ENCODE results near the gene TGM2.

TGM2 gene

GRCh38 chr20:38143238-38143645 lies 21.8 kb downstream of the TGM2 start:
- H3K4me3 ChIP-seq (ENCODE audit: low read depth, low read length), result no peak overlapping the region
- no peak for DNase-seq (ENCODE audit: low read depth)
- TF ChIP-seq CTCF (IDR thresholded peaks at IDR 0.05; ENCODE audit: insufficient read depth, low read depth, low read length, missing control alignments), result no peak

DNA sequence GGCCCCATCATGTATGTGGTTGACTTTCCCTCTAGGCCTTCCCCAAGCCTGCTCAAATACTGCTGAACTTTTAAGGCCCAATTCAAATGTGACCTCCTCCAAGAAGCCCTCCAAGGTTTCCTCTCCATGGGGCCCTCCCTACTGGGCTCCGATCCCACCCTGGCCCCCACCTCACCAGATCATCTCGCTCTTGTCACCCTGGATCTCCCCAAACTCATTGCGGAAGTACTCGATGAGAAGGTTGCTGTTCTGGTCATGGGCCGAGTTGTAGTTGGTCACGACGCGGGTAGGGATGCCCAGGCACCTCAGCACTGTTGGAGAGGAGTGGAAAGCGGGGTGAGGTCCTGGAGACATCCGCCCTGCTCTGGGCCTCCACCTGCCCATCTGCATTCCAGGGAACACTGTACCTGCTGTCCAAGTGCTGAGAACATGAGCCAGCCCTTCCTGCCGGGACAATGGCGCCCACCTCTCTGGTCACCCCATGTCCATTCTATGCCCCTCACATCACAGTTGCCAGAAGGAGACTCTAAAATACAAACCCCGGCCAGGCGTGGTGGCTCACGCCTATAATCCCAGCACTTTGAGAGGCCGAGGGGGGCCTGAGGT lies 23.1 kb downstream of the TGM2 start:
- H3K4me3 ChIP-seq (ENCODE audit: low read depth, low read length), result no peak overlapping the region
- TF ChIP-seq CTCF (IDR thresholded peaks at IDR 0.05; ENCODE audit: insufficient read depth, low read depth, low read length, missing control alignments), result no peak
- no peak for DNase-seq (ENCODE audit: low read depth)

GRCh38 chr20:38141204-38141888 lies 23.7 kb downstream of the TGM2 start:
- no peak for TF ChIP-seq CTCF (IDR thresholded peaks at IDR 0.05; ENCODE audit: insufficient read depth, low read depth, low read length, missing control alignments)
- H3K4me3 ChIP-seq (ENCODE audit: low read depth, low read length), result no peak overlapping the region
- DNase-seq (ENCODE audit: low read depth), result no peak

DNA sequence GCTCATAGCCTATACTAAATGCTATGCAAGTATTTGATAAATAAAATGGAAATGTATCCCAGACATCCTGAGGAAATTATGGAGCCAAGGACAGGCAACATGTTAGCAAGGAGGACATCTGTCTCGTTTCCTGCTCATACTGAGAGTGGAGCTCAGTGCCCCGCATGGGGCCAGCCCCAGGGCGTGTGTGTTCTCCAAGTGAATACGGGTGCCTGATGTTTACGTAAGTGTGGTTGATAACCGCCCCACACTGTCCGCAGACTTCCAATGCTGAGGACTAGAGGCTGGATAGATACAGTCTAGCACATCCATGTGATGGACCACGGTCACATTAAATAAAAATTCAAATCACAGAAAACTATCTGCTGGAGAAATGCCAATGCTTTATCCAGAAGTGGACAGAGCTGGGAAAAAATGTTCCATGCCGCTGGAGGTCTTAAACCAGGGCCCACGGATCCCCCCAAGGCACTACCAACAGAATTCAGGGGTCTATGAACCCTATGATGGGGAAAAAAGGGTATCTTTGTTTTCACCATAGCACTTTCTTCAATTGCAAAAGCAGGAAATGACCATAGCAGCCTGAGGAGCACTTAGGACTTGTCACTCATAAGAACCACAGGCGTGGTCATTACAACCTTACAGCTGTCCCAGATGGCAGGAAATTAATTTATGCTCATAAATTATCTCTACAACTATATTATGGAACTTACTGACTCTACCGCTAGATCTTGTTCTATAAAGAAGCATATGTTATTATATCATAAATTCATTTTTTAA lies 24.9 kb downstream of the TGM2 start:
- H3K4me3 ChIP-seq (ENCODE audit: low read depth, low read length), result no peak overlapping the region
- no peak for TF ChIP-seq CTCF (IDR thresholded peaks at IDR 0.05; ENCODE audit: insufficient read depth, low read depth, low read length, missing control alignments)
- no peak for DNase-seq (ENCODE audit: low read depth)

- TF ChIP-seq CTCF (IDR thresholded peaks at IDR 0.05; ENCODE audit: insufficient read depth, low read depth, low read length, missing control alignments), result no peak
- H3K4me3 ChIP-seq (ENCODE audit: low read depth, low read length), result no peak overlapping the region
- DNase-seq (ENCODE audit: low read depth), result no peak
Observed at GRCh38 chr20:38139156-38139912, 25.7 kb downstream of the TGM2 start.

DNA sequence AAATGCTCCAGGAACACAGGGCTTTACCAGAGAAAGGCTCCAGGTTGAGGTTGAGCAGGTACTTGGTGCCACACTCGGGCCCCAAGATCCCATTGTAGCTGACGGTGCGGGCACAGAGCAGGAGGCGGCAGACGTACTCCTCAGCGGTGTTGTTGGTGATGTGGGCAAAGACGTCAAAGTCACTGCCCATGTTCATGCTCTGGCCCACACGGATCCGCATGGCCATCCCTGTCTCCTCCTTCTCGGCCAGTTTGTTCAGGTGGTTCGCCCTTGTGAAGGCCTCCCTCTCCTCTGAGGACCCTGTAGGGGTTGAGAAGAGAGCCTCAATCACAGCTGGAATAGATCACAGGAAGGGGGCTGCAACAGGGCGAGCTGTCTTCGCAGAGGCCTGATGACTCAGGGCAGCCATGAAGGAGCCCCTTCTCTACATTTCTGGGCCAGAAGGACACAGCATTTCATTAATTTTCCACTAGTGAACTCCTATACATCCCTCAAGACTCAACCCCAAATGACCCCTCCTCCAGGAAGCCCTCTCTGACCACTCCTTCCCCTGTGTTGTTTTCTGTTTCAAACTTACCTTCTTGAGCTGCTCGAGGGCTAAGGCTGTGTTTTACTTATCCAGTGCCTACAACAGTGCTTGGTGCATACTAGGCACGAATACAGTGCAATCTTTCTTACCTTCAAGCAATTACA lies 26.8 kb downstream of the TGM2 start:
- no peak for DNase-seq (ENCODE audit: low read depth)
- no peak for TF ChIP-seq CTCF (IDR thresholded peaks at IDR 0.05; ENCODE audit: insufficient read depth, low read depth, low read length, missing control alignments)
- H3K4me3 ChIP-seq (ENCODE audit: low read depth, low read length), result no peak overlapping the region

Data from GM12865 (cell line).